HG03060 (cell line): Measurements from ENCODE around the gene PNMA8C.
"Not testable (repeated sequence)": the region's sequence is repeated elsewhere in the genome, so short reads cannot be mapped to it uniquely, and the experiment has no call there.

Experiments
- ATAC-seq: cut with Tn5 transposase; IDR thresholded peaks from one replicate; pipeline ENCODE4 v1.9.1; 2021; ENCODE audit warnings: low read depth, moderate number of reproducible peaks; ENCODE audit not compliant: unreplicated experiment

The PNMA8C gene

DNA sequence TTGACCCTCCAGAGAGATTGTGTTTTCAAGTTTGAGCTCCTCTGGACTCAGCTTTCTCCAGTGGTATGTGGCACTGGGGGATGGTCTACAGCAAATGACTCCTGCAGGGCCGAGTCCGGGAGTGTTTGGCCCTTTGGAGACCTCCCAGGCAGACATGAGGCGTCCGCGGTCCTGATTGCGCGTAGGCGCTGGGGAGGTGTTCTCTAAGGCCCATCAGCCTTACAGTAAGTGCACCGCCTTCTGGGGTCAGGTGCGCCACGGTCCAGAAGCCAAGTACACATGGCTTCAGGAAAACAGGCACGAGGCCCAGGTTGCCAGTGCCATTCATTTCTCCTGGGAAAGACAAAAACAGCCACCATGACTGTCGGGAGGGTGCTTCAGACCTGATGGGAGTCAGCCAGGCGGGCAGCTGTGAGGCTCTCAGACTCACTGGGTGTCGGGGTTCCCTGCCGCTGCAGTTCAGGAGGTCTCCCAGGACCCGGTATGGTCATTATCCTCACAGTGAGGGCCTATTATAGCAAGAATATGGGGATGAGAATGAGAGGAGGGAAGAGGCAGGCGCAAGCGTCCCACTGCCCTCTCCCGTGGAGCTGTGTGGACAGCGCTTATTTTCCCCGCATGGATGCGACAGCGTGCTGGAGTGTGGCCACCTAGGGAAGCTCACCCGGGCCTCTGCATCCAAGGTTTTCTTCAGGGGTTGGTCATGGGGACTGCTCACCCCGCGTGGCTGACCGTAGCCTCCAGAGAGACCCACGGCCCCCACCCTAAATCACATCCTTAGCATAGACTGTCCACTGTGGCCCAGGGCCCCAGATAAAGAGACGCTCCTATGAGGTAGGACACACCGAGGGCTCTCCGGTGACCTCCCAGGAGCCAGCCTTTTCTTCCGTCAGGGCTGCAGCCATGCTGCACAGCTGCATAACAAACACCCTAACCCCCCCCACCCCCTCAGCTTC lies 37.2 kb downstream of the PNMA8C start:
- ATAC-seq, result no peak

DNA sequence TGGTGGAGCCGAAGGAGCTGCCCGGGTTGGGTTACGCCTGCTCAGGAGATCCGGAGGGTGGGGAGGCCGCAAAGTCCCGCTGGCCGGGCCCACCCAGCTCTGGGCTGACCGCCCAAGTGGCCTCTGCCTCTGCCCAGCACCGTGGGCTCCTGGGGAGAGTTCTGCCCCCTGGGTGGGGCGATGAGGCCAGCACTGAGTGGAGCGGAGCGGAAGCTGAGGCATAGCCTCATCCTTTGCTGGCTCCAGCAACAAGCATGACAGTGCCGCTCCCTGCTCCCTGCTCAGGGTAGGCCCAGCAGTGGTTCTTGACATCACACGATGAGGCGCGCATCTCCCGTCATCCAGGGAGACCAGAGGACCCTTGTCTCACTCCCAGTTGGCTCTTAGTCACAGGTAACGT lies 37.9 kb downstream of the PNMA8C start:
- ATAC-seq, result no peak

DNA sequence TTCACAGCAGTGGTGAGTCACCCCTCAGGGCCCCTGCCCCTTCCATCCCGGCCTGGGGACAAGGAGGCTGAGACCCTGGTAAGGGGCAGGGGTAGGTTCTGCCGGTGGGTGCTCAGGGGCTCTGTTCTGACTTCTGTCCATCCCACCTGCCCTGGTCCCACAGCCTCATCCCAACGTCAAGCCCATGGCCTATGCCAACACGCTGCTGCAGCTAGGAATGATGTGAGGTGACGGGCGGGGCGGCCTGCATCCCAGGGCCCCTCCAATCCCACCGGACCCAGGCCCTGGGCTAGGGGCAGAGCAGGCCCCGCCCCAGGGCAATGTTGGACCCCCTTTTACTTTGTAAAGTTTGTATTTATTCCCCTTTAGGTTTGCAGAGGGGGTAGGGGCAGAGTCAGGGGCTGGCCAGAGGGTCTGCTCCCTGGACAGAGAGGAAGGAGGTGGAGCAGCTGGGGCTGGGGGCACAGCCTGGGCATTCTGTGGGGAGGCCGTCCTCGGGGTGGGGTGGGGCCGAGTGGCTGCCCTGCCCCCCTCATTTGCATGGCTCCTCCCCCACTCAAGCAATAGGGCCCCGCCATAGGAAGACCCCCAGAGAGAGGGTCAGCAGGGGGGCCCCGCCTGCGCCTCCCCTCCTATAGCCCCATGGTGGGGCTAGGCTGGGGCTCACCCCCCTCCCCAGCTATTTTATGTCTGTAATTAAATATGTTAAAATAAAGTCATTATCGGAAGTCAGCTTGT lies 38.4 kb downstream of the PNMA8C start:
- no peak for ATAC-seq

DNA sequence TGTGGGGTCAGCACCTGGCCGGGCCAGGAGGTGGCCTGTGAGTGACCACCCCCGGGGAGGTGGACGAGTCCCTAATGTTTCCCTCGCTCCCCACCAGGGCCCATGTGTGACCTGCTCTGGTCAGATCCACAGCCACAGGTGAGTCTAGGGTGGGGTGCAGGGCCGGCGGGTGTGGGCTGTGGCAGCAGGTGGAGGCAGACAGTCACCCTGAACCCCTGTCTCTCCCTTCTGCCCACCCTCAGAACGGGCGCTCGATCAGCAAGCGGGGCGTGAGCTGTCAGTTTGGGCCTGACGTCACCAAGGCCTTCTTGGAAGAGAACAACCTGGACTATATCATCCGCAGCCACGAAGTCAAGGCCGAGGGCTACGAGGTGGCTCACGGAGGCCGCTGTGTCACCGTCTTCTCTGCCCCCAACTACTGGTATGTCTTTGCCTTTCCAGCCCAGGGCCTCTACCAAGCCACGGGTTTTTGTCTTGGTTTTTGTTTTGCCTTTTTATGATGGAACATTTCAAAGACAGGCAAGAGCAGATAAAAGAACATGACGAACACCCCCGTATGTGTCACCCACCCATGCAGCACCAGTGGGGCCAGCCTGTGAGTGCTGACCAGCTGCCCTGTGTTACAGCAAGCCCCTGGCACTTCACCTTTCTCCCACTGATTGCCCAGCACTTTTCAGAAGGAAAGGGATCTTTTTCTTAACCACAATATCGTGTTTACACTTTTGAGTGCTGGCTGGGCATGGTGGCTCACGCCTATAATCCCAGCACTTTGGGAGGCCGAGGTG lies 40.2 kb downstream of the PNMA8C start:
- ATAC-seq, result no peak

DNA sequence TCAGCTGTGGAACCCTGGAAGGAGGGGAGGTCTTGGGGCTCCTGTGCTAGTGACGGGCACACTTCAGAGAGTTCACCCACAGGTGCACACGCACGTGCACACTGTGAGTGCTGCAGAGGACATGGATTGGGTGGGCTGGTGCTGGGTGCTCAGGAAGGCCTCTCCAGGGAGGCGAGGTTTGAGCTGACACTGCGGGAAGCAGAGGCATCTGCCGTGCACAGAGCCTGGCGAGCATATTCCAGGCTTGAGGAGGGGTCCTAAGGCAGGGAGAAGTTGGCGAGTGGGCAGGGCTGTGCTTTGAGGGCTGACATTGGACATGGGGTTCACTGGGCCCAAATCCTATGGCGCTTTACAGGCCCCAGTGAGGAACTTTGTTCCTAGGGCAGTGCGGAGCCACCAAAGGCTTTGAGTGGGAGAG lies 41.0 kb downstream of the PNMA8C start:
- ATAC-seq, result no peak

DNA sequence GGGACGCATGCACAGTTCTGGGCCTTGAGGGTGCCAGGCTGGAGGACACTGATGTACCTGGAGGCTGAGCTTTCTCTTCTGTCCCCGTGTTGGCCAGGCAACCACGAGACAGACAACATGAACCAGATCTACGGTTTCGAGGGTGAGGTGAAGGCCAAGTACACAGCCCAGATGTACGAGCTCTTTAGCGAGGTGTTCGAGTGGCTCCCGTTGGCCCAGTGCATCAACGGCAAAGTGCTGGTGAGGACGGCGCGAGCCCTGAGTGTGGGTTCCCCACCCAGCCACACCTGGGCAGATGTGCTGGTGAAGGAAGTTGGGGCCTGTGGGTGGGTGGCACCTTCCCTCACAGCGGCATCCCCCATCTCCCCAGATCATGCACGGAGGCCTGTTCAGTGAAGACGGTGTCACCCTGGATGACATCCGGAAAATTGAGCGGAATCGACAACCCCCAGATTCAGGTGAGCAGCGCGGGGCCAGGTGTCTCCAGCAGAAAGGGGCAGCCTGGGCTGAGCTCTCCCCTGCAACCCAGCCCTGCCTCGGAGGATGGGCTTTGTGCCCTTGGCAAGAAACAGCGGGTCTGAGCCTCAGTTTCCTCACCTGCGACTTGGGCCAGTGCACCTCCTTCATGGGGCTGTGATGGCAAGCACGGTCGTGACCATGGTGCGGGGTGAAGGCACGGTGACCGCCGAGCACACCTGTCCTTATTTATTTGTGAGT lies 41.6 kb downstream of the PNMA8C start:
- ATAC-seq, result no peak

DNA sequence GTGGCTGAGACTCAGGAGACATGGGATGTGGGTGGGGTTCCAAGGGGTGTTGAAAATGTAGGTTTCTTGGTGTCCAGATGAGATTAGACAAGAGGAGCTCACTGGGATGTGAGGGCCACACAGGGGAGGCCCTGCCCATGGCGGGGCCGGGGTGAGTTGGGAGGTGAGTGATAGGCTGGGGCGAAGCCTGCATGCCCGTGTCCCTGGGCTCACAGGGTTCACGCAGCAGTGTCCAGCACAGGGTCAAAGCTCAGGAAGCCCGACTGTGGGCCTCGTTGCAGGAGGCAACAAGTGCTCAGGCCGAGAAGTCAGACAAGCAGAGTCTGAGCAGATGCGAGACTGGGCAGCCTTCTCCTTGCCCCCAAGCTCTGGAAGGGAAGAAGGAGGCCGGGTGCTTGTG lies 42.6 kb downstream of the PNMA8C start:
- no peak for ATAC-seq

DNA sequence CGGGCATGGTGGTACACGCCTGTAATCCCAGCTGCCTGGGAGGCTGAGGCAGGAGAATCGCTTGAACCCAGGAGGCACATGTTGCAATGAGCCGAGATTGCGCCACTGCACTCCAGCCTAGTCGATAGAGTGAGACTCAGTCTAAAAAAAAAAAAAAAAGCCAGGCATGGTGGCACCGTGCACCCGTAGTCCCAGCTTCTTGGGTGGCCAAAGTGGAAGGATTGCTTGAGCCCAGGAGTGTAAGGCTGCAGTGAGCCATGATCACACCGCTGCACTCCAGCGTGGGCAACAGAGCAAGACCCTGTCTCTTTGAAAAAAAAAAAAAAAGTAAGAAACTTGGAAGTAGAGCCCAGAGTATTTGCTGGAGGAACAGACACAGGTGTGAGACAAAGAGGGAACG lies 43.1 kb downstream of the PNMA8C start:
- ATAC-seq, result no peak

DNA sequence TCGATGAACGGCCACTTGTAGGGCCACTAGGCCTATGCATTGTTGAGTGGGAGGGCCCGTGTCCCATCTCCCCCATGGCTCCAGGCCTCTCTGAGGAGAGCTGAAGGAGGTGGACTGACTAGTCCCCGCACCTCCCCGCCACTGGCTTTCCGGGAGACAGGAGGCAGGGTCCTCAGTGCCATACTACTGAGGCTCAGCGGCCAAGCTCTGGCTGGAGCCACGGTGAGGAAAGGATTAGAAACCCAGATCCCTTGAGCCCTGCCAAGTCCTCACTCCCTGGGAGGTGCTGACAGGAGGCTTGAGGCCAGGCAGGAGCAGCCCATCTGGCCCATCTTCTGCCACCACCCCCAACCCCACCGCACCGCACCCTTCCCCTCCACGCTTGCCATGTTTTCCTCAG lies 44.3 kb downstream of the PNMA8C start:
- ATAC-seq, result no peak

DNA sequence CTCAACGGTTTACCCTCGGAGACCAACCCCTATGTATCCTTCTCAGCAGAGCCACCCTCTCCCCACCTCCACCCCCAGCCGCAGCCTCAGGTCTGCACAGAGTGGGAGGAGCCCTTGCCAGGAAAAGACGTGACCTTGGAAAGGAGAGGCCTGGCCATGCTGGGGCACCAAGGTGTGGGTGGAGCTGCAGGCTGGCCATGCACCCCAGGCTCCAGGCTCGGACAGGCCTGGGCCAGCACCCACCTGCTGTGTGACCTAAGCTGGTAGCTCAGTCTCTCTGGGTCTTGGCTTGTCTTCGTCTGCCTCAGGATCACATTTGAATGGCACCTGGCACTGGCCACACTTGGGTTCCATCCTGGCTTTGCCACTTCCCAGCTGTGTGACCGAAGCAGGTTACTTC lies 44.9 kb downstream of the PNMA8C start:
- no peak for ATAC-seq

DNA sequence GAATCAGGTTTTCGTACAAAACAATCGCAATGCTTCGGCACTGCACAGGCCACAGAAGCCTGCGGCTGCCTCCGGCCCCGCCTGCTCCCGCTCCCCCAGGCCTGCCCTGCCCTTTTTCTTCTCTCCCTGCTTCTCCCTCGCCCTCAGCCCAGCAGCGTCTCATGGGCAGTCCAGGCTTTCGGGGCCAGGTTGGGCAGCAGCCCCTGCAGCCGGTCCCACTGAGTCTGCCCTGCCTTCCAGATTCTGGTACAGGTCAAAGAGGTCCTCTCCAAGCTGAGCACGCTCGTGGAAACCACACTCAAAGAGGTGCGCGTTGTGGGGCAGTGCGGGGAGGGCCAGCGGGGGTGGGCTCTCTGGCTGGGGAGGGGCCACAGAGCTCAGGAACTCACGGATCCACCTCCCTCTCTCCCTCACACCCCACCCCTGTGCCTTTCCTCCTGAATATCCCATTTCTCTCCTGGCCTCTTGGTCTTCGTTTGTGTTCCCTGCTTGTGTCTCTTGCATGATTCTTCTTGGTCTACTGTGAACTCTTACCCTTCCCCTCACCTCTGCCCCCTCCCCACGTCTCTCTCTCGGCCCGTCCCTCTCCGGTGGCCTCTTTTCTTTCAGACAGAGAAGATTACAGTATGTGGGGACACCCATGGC lies 45.4 kb downstream of the PNMA8C start:
- ATAC-seq, result no peak

DNA sequence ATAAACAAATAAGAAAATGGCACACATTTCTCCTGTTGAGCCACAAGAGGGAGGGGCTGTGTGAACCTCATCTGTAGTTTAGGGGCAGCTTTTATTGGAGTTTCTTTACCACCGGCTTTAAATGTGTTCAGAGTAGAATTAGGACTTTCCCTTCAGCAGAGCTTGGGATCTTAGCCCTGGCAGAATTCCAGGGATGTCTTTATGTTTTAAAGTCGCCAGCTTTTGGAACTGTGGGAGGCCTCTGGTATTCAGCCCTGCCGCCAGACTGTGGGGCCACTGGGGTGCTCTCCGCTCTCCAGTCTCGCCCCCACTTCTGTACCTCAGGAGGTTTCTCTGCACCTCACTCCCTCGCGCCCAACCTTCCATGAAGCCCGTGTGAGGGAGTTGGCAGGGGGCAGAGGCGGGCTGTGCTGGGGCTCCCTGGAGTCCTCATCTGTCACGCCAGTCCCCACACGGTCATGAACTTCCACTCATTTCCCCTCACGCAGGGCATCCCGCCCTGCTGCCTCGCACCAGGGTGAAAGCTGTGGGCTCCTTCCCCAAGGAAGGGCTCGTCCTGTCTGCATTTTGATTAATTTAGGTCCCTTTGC lies 46.9 kb downstream of the PNMA8C start:
- ATAC-seq, result no peak

DNA sequence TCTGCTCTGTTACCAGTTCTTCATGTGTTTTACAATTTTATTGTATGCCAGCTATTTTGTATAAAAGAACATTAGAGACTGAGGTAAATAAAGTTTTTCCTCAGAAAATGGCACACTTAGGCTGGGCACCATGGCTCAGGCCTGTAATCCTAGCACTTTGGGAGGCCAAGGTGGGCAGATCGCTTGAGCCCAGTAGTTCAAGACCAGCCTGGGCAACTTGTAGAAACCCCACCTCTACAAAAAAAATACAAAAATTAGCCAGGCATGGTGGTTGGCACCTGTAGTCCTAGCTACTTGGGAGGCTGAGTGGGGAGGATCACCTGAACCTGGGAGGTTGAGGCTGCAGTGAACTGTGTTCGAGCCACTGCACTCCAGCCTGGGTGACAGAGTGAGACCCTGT lies 47.4 kb downstream of the PNMA8C start:
- no peak for ATAC-seq

DNA sequence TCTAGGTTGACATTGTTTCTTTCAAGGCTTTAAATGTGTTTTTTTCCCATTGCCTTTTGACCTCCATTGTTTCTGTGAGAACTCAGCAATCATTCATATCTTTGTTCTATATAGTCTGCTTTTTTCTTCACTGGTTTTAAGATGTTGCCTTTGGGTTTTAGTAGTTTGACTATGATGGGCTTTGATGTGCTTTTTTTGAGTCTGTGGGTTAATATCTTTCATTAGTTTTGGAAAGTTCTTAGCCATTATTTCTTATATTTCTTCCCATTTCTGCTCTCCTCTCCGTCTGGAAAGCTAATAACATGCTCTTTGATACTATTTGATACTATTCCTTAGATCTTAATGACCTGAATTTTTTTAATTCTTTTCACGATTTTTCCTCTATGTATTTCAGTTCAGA lies 48.0 kb downstream of the PNMA8C start:
- no peak for ATAC-seq

DNA sequence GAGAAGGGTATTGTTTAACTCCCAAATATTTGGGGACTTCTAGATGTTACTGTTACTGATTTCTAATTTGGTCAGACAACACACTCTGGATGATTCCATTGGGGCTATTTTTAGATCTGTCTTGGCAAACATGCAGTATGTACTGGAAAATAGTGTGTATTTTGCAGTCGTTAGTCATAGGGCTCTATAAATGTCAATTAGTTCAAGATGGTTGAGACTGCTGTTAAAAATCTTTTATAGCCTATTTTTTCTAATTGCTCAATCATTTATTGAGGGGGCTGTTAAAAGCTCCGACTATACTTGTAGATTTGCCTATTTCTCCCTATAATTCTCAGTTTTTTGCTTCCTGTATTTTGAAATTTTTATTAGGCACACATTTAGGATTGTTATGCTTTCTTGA lies 50.5 kb downstream of the PNMA8C start:
- no peak for ATAC-seq

DNA sequence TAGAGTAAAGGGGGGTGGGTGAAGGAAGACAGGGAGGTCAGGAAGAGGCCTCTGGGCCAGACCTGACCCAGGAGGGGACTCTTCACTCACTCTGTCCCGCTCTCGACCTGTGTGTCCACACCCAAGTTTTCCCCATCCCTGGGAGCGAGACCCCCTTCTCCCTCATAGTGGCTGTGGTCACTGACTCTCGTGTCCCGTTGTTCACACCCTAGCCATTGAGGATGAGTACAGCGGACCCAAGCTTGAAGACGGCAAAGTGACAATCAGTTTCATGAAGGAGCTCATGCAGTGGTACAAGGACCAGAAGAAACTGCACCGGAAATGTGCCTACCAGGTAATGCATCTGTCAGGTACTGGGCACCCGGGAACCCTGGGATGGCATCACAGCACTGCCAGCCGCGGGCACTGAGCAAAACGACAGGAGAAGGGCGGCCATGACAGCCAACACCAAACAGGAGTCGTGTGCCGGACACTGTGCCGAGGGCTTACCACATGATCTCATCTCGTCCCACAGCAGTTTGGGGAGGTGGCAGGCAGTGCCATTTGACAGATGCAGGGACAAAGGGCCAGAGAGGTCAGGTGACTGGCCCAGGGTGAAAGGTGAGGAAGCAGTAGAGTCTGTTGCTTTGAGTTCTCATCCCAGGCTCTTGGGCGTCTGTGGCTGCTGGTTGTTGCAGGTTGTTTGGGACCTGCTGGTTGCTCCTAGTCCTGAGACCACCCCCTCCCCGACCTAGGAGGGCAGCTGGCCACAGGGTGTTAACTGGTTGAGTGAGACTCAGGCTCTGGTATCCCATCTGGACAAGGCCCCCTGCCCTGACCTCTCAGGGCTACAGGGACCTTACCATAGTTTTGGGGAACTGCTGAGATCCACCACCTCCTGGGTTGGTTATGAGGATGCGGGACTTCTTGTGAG lies 52.2 kb downstream of the PNMA8C start:
- ATAC-seq, result no peak

DNA sequence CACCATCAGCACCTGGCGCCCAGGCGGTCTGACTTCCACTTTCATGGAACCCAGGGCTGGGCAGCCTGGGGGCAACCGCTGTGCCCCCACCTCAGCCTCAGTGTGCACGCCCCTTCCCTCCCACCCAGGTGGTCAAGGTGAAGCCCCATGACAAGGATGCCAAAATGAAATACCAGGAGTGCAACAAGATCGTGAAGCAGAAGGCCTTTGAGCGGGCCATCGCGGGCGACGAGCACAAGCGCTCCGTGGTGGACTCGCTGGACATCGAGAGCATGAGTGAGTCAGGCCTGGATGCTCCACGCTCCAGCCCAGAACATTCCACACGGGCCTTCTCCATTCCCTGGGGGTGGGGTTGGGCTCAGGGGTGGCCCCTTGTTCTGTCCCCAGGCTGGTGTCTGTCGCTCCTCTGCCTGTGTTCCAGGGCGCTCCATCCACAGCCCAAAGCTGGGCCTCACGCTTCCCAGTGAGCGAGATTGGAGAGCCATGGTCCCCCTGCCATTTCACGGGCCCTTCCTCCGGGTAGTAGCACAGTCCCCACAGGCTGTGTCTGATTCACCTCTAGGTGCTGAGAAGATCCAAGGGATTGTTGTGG lies 53.2 kb downstream of the PNMA8C start:
- not testable (repeated sequence) for ATAC-seq
